Neural progenitor cell (in vitro differentiated cells): ENCODE data around the gene TVP23C. TPM values are rescaled to one million over a fixed set of nuclear protein-coding genes. Genes with fewer than 3 reads are reported as not detected.

Source experiments
- DNase-seq: peaks from one replicate; pipeline ENCODE4 v3.0.0-alpha.2; 2016; ENCODE audit warnings: low spot score
- H2AFZ ChIP-seq: fragments of 200-600 bp; sonication (generic); replicated peaks from 2 replicates; pipeline ENCODE4 v1.6.1; 2016; ENCODE audit warnings: antibody characterized with exemption
- H3F3A ChIP-seq: fragments of 200-600 bp; sonication (generic); 2 replicates; pipeline ENCODE4 v1.6.1; 2016; ENCODE audit warnings: antibody characterized with exemption, low read depth
- H3K27ac ChIP-seq: fragments of 200-600 bp; sonication (generic); 2 replicates; pipeline ENCODE4 v1.5.1; 2016; ENCODE audit warnings: mild to moderate bottlenecking
- H3K27me3 ChIP-seq: fragments of 200-600 bp; sonication (generic); 2 replicates; pipeline ENCODE4 v1.6.1; 2016; ENCODE audit warnings: mild to moderate bottlenecking, moderate library complexity
- H3K36me3 ChIP-seq: fragments of 200-600 bp; sonication (generic); 2 replicates; pipeline ENCODE4 v1.5.1; 2016
- H3K4me1 ChIP-seq: fragments of 200-600 bp; sonication (generic); 2 replicates; pipeline ENCODE4 v1.6.1; 2016; ENCODE audit warnings: mixed run types
- H3K4me2 ChIP-seq: fragments of 200-600 bp; sonication (generic); 2 replicates; pipeline ENCODE4 v1.6.1; 2016
- H3K4me3 ChIP-seq: fragments of 200-600 bp; sonication (generic); 2 replicates; pipeline ENCODE4 v1.5.1; 2016
- H3K79me2 ChIP-seq: fragments of 200-600 bp; sonication (generic); 2 replicates; pipeline ENCODE4 v1.6.1; 2016; ENCODE audit warnings: low read depth
- H3K9ac ChIP-seq: fragments of 200-600 bp; sonication (generic); 2 replicates; pipeline ENCODE4 v1.6.1; 2016
- H3K9me3 ChIP-seq: fragments of 200-600 bp; sonication (generic); 2 replicates; pipeline ENCODE4 v1.5.1; 2016; ENCODE audit warnings: low read depth
- H4K20me1 ChIP-seq: fragments of 200-600 bp; sonication (generic); 2 replicates; pipeline ENCODE4 v1.6.1; 2016; ENCODE audit warnings: low read depth
- H3K27ac Mint-ChIP-seq: 3 replicates; pipeline ENCODE4 v1.8.0; 2021; ENCODE audit warnings: mixed read lengths
- H3K27me3 Mint-ChIP-seq: 2 replicates; pipeline ENCODE4 v1.8.0; 2022; ENCODE audit warnings: low read depth, mild to moderate bottlenecking, inconsistent platforms, moderate library complexity, mixed read lengths; ENCODE audit not compliant: insufficient read depth
- H3K36me3 Mint-ChIP-seq: 3 replicates; pipeline ENCODE4 v1.8.0; 2021; ENCODE audit warnings: mixed read lengths
- H3K4me1 Mint-ChIP-seq: 3 replicates; pipeline ENCODE4 v1.8.0; 2021; ENCODE audit warnings: mixed read lengths
- H3K4me3 Mint-ChIP-seq: 3 replicates; pipeline ENCODE4 v1.8.0; 2021; ENCODE audit warnings: mild to moderate bottlenecking, moderate library complexity, mixed read lengths
- H3K9me3 Mint-ChIP-seq: 3 replicates; pipeline ENCODE4 v1.8.0; 2020; ENCODE audit warnings: mixed read lengths
- EZH2 ChIP-seq: fragments of 200-600 bp; sonication (generic); IDR thresholded peaks from 2 replicates; pipeline ENCODE4 v1.6.1; 2017; ENCODE audit warnings: antibody characterized with exemption, mild to moderate bottlenecking, moderate library complexity
- EZH2phosphoT487 ChIP-seq: fragments of 200-600 bp; sonication (generic); IDR thresholded peaks from 2 replicates; pipeline ENCODE4 v1.6.1; 2017; ENCODE audit warnings: antibody characterized with exemption
- total RNA-seq: library from RNA; depleted of rRNA; stranded (reverse); fragments of >200 nt; gene quantifications from 2 replicates; pipeline ENCODE4 v1.2.3, GENCODE V29; 2015; ENCODE audit warnings: low replicate concordance
- TF ChIP-seq, protein P1 (sequence below): fragments of 200-600 bp; sonication (generic); IDR thresholded peaks from 2 replicates; pipeline ENCODE4 v1.5.1; 2017; ENCODE audit warnings: antibody characterized with exemption, mild to moderate bottlenecking

The TVP23C gene
- total RNA-seq, 1 donor from 2014 or later, result 36.0 TPM

- no peak for DNase-seq
- no peak overlapping the region for H3K4me2 ChIP-seq
- no peak overlapping the region for H3K27ac ChIP-seq
- H2AFZ ChIP-seq, result no peak overlapping the region
- Mint-ChIP-seq H3K27ac (no peak overlapping the region), H3K4me3 (no peak overlapping the region), H3K36me3 (no peaks in the 10 kb centered on the region), H3K9me3 (no peaks in the 10 kb centered on the region), H3K27me3 (peaks cover 2% of the 10 kb centered on the region), H3K4me1 (peaks cover 5% of the 10 kb centered on the region)
- no peaks in the 10 kb centered on the region for H3K9me3 ChIP-seq
- no peak for TF ChIP-seq EZH2
- no peak for TF ChIP-seq EZH2phosphoT487
- TF ChIP-seq, protein P1, sequence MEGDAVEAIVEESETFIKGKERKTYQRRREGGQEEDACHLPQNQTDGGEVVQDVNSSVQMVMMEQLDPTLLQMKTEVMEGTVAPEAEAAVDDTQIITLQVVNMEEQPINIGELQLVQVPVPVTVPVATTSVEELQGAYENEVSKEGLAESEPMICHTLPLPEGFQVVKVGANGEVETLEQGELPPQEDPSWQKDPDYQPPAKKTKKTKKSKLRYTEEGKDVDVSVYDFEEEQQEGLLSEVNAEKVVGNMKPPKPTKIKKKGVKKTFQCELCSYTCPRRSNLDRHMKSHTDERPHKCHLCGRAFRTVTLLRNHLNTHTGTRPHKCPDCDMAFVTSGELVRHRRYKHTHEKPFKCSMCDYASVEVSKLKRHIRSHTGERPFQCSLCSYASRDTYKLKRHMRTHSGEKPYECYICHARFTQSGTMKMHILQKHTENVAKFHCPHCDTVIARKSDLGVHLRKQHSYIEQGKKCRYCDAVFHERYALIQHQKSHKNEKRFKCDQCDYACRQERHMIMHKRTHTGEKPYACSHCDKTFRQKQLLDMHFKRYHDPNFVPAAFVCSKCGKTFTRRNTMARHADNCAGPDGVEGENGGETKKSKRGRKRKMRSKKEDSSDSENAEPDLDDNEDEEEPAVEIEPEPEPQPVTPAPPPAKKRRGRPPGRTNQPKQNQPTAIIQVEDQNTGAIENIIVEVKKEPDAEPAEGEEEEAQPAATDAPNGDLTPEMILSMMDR, result no peak
- H3K36me3 ChIP-seq, result no peaks in the 10 kb centered on the region
- H3K79me2 ChIP-seq, result no peaks in the 10 kb centered on the region
- H3K4me1 ChIP-seq, result no peaks in the 10 kb centered on the region
- H3K27me3 ChIP-seq, result no peaks in the 10 kb centered on the region
- H3K4me3 ChIP-seq, result no peak overlapping the region
- H3F3A ChIP-seq, result no peaks in the 10 kb centered on the region
- no peaks in the 10 kb centered on the region for H4K20me1 ChIP-seq
- no peak overlapping the region for H3K9ac ChIP-seq
These were observed 94.0 kb downstream of the TVP23C start for GRCh38 chr17:15469260-15469659.

- no peaks in the 10 kb centered on the region for H3F3A ChIP-seq
- no peak overlapping the region for H3K27ac ChIP-seq
- no peaks in the 10 kb centered on the region for H3K79me2 ChIP-seq
- H2AFZ ChIP-seq, result no peak overlapping the region
- H3K9ac ChIP-seq, result no peak overlapping the region
- no peak overlapping the region for H3K4me3 ChIP-seq
- no peaks in the 10 kb centered on the region for H4K20me1 ChIP-seq
- H3K36me3 ChIP-seq, result no peaks in the 10 kb centered on the region
- Mint-ChIP-seq H3K9me3 (no peaks in the 10 kb centered on the region), H3K36me3 (peaks cover under 1% of the 10 kb centered on the region), H3K4me1 (peaks cover 4% of the 10 kb centered on the region), H3K27me3 (peaks cover under 1% of the 10 kb centered on the region), H3K4me3 (no peak overlapping the region), H3K27ac (no peak overlapping the region)
- no peaks in the 10 kb centered on the region for H3K9me3 ChIP-seq
- no peaks in the 10 kb centered on the region for H3K27me3 ChIP-seq
- TF ChIP-seq EZH2 (no peak), EZH2phosphoT487 (no peak)
- TF ChIP-seq, protein P1, result no peak
- H3K4me2 ChIP-seq, result no peak overlapping the region
- H3K4me1 ChIP-seq, result peaks cover 3% of the 10 kb centered on the region
- DNase-seq, result no peak
These were observed 95.2 kb downstream of the TVP23C start for GRCh38 chr17:15468126-15468525.

DNA sequence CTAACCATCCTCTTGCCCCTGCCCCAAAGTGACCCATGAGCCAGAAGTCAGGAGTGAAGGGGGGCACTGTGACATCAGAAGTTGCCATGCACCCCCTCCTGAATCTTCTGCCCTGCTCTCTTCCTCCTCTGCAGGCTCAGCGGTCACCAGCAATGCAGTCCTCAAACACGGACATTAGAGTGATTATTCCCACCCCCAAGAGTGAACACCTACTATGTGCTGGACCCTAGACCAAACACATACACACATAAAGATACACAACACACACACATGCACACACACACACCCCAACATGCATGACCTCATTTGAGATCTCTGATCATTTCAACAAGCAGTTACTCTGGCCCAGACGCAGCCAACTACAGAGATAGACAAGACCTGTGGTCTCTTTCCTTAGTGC, 95.7 kb downstream of the TVP23C start, which contains the start of gene CDRT4:
Gene CDRT4, minus strand, starts transcription at position 30 of the 400 bp plus-strand sequence. CDS start 27,383 bp downstream, outside the sequence.
- no peaks in the 10 kb centered on the region for H3K79me2 ChIP-seq
- no peak within 1 kb of the TSS for H3K27ac ChIP-seq
- no peaks in the 10 kb centered on the region for H3K27me3 ChIP-seq
- H2AFZ ChIP-seq, result no peak within 1 kb of the TSS
- H3K4me2 ChIP-seq, result no peak within 1 kb of the TSS
- no peaks in the 10 kb centered on the region for H3K36me3 ChIP-seq
- Mint-ChIP-seq H3K27ac (no peak within 1 kb of the TSS), H3K4me3 (no peak within 1 kb of the TSS), H3K36me3 (peaks cover 3% of the 10 kb centered on the region), H3K27me3 (no peaks in the 10 kb centered on the region), H3K4me1 (no peaks in the 10 kb centered on the region), H3K9me3 (no peaks in the 10 kb centered on the region)
- H3K4me1 ChIP-seq, result peaks cover 3% of the 10 kb centered on the region
- H3F3A ChIP-seq, result no peaks in the 10 kb centered on the region
- H3K9me3 ChIP-seq, result no peaks in the 10 kb centered on the region
- H4K20me1 ChIP-seq, result no peaks in the 10 kb centered on the region
- TF ChIP-seq EZH2phosphoT487 (no peak), EZH2 (no peak)
- TF ChIP-seq, protein P1, result no peak
- DNase-seq, result no peak
- no peak within 1 kb of the TSS for H3K9ac ChIP-seq
- no peak within 1 kb of the TSS for H3K4me3 ChIP-seq
